22Rv1 (cell line): ENCODE measurements around the gene ERFL.

Experiments
- CTCF ChIP-seq: fragments of 450-650 bp; IDR thresholded peaks from 2 replicates; pipeline ENCODE4 v1.5.1; 2017; ENCODE audit warnings: mild to moderate bottlenecking
- ZFX ChIP-seq: fragments of 450-650 bp; IDR thresholded peaks from 2 replicates; pipeline ENCODE4 v1.6.1; 2017; ENCODE audit warnings: antibody characterized with exemption, borderline replicate concordance

DNA sequence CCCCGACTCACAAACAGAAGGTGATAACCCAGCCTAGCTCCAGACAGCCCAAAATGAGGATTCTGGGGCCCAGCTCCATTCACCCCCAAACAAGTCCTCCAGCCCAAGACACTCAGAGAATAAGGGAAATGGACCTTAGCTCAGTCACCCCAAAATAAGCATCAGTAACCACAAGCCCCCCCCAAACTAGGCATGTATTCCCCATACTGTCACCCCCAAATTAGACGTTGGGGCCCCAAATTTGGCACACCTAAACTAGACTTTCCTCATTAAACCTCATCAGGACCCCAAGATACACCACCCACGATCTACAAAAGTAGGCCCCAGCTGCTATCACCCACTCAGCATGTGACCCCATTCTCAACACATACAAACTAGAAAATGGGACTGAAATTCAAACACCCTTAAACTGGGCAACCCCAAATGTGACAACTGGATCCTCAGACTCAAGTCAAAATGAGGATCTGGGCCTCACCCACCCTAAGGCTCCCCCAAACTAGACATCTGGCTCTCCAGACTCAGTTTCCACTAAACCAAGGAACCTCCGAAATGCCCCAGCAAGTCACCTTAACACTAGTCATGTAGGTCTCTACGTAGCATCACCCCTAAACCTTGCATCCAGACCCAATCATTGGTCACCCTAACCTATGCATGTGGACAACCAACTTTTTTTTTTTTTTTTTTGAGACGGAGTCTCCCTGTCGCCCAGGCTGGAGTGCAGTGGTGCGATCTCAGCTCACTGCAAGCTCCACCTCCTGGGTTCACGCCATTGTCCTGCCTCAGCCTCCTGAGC, 13.4 kb upstream of the ERFL start:
- TF ChIP-seq CTCF (no peak), ZFX (no peak)
